Measurements from ENCODE around the gene KCNN3. TPM values are rescaled to one million over a fixed set of nuclear protein-coding genes. Genes with fewer than 3 reads are reported as not detected.

The KCNN3 gene
- total and polyA plus RNA-seq, 2 of the 8 experiments (the other 6 are each of a cell fraction or from before 2014, with no cell fraction given) = 2.8 to 3.7 TPM

DNA sequence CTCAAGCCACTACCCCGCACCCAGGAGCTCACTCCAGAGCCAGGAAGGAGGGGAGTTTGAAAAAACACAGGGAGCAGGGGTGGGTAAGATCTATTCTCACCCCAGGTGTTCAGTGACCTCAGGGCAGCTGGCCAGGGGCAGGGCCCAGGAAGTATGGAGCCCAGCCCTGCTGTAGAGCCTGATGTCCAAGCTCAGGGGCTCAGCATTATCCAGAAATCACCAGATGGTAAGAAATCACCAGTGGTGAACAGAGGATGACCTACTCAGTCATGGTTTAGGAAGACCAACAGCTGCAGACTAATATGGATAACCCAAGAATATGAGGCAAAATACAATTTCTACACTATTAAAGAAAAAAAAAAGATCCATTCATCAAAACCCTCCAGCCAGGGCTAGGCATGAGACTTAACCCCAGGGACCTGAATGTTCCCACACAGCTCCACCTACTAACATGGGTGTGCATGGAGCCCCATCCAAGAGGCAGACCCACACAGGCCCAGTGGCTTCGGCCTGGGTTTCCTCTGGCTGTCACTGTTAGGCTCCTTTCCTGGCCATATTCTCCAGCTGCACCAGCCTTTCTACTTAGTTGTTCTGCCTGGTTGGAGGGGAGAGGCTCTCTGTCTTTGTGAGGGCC lies 67.6 kb downstream of the KCNN3 start:
- FAIRE-seq (no peak), DNase-seq (ENCODE audit: low read depth in 1 of 2, low spot score in 2 of 2) (no peak)
- Histone ChIP-seq H3K9ac (replicated peaks in 1 of 4; ENCODE audit: extremely low read depth in 1 of 4, low read depth in 3 of 4, low read length in 3 of 4) (no peak overlapping the region), H3K27me3 (replicated peaks in 1 of 4; ENCODE audit: control insufficient read depth in 3 of 4, extremely low read depth in 1 of 4, insufficient read depth in 3 of 4, low read length in 3 of 4) (no peaks in the 10 kb centered on the region; a peak in 1 of 7 replicates), H3K14ac (ENCODE audit: insufficient read length) (no peak overlapping the region), H4K5ac (ENCODE audit: insufficient read length, low read depth, low read length) (no peak overlapping the region), H3K23me2 (ENCODE audit: low read depth, low read length) (no peaks in the 10 kb centered on the region), H3K36me3 (ENCODE audit: control insufficient read depth in 2 of 4, insufficient read depth in 4 of 4, low read length in 3 of 4) (no peaks in the 10 kb centered on the region), H3K23ac (ENCODE audit: insufficient read length) (no peak overlapping the region), H4K91ac (replicated peaks; ENCODE audit: insufficient read length, low read length) (no peak overlapping the region), H3K4me3 (ENCODE audit: extremely low read depth in 1 of 4, insufficient read depth in 2 of 4, low read depth in 3 of 4, low read length in 4 of 4) (no peak overlapping the region), H3K4ac (replicated peaks; ENCODE audit: insufficient read length, low read depth, low read length) (no peak overlapping the region), H2BK20ac (ENCODE audit: low read length) (no peak overlapping the region), H3K56ac (replicated peaks; ENCODE audit: insufficient read length, low read depth, low read length) (no peak overlapping the region), H2AFZ (ENCODE audit: low read length) (no peak overlapping the region), H3K18ac (ENCODE audit: extremely low read depth, low read length) (no peak overlapping the region), H2BK12ac (ENCODE audit: low read depth, low read length) (no peak overlapping the region), H3K79me2 (ENCODE audit: control insufficient read depth in 1 of 2, insufficient read depth in 2 of 2, low read length in 2 of 2) (no peaks in the 10 kb centered on the region), H4K8ac (ENCODE audit: extremely low read depth, insufficient read depth, low read length) (no peak overlapping the region), H2BK15ac (ENCODE audit: low read length) (no peak overlapping the region), H2AK5ac (ENCODE audit: low read depth, low read length) (no peak overlapping the region), H2BK5ac (ENCODE audit: low read depth, low read length) (no peak overlapping the region), H3K27ac (ENCODE audit: low read depth, low read length) (no peak overlapping the region), H3K4me2 (ENCODE audit: insufficient read depth in 1 of 2, low read depth in 2 of 2, low read length in 2 of 2) (no peak overlapping the region), H2BK120ac (replicated peaks; ENCODE audit: low read depth, low read length) (no peak overlapping the region), H3K9me3 (ENCODE audit: insufficient read depth in 2 of 2, low read depth in 1 of 2, low read length in 1 of 2) (no peaks in the 10 kb centered on the region), H4K20me1 (replicated peaks in 1 of 2; ENCODE audit: control insufficient read depth in 1 of 2, insufficient read depth in 2 of 2, low read length in 2 of 2) (no peaks in the 10 kb centered on the region), H3K79me1 (ENCODE audit: low read depth, low read length) (no peaks in the 10 kb centered on the region), H3K4me1 (replicated peaks in 1 of 4; ENCODE audit: control insufficient read depth in 3 of 4, insufficient read depth in 4 of 4, low read length in 3 of 4) (no peaks in the 10 kb centered on the region)
- POLR2A ChIA-PET (ENCODE audit: partially characterized antibody) = interaction anchor here (1.0 kb wide), 1 partner anchor 50 kb away, joined by 3 read pairs; no protein-coding TSS in a partner anchor
- no peak for TF ChIP-seq CHD2 (IDR thresholded peaks at IDR 0.05; ENCODE audit: low read length)
- TF ChIP-seq E2F6 (IDR thresholded peaks at IDR 0.05) = no peak
- no peak for TF ChIP-seq SIN3A (conservative IDR thresholded peaks at IDR 0.05 in 1 of 2, IDR thresholded peaks at IDR 0.05 in 1 of 2; ENCODE audit: low read depth in 1 of 2, low read length in 2 of 2)
- WGBS, 2 experiments (ENCODE audit: extremely low coverage in 1 of 2, insufficient coverage in 1 of 2, insufficient read length in 1 of 2, insufficient replicate concordance in 2 of 2, low coverage in 1 of 2, low lambda C conversion rate in 2 of 2, missing lambda C conversion rate in 1 of 2) = 87% methylated on average over 2 of the region's 2 CpGs; no CpG with 5 or more reads in 1 of the 2 experiments
- CTCF ChIA-PET (ENCODE audit: partially characterized antibody) = interaction anchor here (0.6 to 3.0 kb wide), 12 partner anchors 8 to 109 kb away, joined by 3 to 15 read pairs (median 3); no protein-coding TSS in a partner anchor
